ENCODE data around the gene ELFN2.

ELFN2 gene

GRCh38 chr22:37421468-37421877, 5.8 kb downstream of the ELFN2 start:
- no peak for TF ChIP-seq TAF1 (IDR thresholded peaks at IDR 0.05; ENCODE audit: borderline replicate concordance, insufficient read depth, low read length)

- TF ChIP-seq FOXP2 (optimal IDR thresholded peaks at IDR 0.05; ENCODE audit: borderline replicate concordance, extremely low read depth, extremely low read length, insufficient read depth) (no peak), TAF1 (IDR thresholded peaks at IDR 0.05; ENCODE audit: borderline replicate concordance, insufficient read depth, low read length) (no peak), SIN3A (IDR thresholded peaks at IDR 0.05; ENCODE audit: borderline replicate concordance, insufficient read depth, low read length) (no peak), POLR2AphosphoS5 (IDR thresholded peaks at IDR 0.05; ENCODE audit: low read depth, low read length) (no peak)
- TF ChIP-seq, protein P1, sequence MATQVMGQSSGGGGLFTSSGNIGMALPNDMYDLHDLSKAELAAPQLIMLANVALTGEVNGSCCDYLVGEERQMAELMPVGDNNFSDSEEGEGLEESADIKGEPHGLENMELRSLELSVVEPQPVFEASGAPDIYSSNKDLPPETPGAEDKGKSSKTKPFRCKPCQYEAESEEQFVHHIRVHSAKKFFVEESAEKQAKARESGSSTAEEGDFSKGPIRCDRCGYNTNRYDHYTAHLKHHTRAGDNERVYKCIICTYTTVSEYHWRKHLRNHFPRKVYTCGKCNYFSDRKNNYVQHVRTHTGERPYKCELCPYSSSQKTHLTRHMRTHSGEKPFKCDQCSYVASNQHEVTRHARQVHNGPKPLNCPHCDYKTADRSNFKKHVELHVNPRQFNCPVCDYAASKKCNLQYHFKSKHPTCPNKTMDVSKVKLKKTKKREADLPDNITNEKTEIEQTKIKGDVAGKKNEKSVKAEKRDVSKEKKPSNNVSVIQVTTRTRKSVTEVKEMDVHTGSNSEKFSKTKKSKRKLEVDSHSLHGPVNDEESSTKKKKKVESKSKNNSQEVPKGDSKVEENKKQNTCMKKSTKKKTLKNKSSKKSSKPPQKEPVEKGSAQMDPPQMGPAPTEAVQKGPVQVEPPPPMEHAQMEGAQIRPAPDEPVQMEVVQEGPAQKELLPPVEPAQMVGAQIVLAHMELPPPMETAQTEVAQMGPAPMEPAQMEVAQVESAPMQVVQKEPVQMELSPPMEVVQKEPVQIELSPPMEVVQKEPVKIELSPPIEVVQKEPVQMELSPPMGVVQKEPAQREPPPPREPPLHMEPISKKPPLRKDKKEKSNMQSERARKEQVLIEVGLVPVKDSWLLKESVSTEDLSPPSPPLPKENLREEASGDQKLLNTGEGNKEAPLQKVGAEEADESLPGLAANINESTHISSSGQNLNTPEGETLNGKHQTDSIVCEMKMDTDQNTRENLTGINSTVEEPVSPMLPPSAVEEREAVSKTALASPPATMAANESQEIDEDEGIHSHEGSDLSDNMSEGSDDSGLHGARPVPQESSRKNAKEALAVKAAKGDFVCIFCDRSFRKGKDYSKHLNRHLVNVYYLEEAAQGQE (IDR thresholded peaks at IDR 0.05; ENCODE audit: insufficient read depth in 1 of 2, low read depth in 2 of 2, low read length in 2 of 2) = no peak
These were observed 6.4 kb downstream of the ELFN2 start for GRCh38 chr22:37420686-37421467.

DNA sequence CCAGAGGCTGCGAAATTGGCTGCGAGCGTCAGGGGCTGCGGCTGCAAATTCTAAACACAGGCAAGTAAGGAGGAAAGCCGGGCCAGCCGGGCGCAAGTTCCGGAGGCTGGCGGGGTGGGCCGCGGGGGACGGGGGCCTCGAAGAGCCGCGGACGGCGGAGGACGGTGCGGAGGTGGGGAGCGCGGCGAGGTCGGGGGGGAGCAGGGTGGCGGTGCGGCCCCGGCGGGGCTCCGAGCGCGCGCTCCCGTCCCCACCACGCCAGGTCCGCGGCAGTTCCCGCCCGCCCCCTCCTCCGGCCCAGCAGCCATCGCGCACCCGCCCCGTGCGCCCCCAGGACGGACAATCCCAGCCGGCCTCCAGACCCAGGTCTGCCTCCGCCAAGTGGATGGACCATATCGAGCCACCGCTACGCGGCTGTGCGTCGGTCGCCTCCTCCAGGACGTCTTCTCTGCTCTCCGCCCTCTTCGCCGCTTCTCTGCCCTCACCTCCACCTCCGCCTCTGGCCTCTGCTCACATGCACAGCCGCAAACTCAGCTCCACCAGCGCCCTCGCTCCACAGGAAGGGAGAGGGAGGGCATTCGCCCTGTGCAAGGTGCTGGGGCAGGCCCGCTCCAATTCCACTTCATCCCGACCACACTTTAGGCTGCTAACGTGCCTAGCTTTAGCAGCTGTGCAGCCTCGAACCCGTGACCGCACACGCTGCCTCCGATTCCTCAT, 7.2 kb downstream of the ELFN2 start:
- TF ChIP-seq FOXP2 (optimal IDR thresholded peaks at IDR 0.05; ENCODE audit: borderline replicate concordance, extremely low read depth, extremely low read length, insufficient read depth) (no peak), TAF1 (IDR thresholded peaks at IDR 0.05; ENCODE audit: borderline replicate concordance, insufficient read depth, low read length) (no peak), POLR2AphosphoS5 (IDR thresholded peaks at IDR 0.05; ENCODE audit: low read depth, low read length) (no peak), SIN3A (IDR thresholded peaks at IDR 0.05; ENCODE audit: borderline replicate concordance, insufficient read depth, low read length) (no peak)
- TF ChIP-seq, protein P1 (IDR thresholded peaks at IDR 0.05; ENCODE audit: insufficient read depth in 1 of 2, low read depth in 2 of 2, low read length in 2 of 2) = no peak

DNA sequence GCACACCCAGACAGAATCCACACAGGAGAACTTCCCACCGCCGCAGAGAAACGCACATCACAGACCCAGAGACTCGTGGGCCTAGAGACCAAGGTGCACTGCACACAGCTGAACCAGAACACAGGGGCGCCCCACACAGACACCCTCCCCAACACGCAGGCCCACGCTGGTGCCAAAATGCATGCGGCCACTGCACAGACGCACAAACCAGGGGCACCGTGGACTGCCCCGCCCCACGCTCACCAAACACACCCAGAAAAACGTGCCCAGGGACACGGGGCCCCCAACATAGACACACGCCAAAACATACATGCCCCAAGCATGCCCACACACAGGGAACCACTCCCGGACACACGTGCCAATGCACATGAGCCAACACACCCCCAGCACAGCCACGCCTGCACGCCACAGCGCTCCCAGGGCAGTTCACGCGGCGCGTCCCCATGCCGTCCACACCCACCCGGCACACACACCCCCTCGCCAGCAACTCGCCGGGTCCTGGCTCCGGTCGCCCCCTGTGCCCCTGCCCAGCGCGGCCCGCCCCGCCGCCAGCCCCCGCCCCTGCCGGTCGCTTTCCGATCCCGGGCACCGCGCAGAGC, 7.8 kb downstream of the ELFN2 start:
- TF ChIP-seq, protein P1 (IDR thresholded peaks at IDR 0.05; ENCODE audit: insufficient read depth in 1 of 2, low read depth in 2 of 2, low read length in 2 of 2) = no peak
- TF ChIP-seq FOXP2 (optimal IDR thresholded peaks at IDR 0.05; ENCODE audit: borderline replicate concordance, extremely low read depth, extremely low read length, insufficient read depth) = no peak
- TF ChIP-seq SIN3A (IDR thresholded peaks at IDR 0.05; ENCODE audit: borderline replicate concordance, insufficient read depth, low read length) = no peak
- TF ChIP-seq TAF1 (IDR thresholded peaks at IDR 0.05; ENCODE audit: borderline replicate concordance, insufficient read depth, low read length) = no peak
- no peak for TF ChIP-seq POLR2AphosphoS5 (IDR thresholded peaks at IDR 0.05; ENCODE audit: low read depth, low read length)

DNA sequence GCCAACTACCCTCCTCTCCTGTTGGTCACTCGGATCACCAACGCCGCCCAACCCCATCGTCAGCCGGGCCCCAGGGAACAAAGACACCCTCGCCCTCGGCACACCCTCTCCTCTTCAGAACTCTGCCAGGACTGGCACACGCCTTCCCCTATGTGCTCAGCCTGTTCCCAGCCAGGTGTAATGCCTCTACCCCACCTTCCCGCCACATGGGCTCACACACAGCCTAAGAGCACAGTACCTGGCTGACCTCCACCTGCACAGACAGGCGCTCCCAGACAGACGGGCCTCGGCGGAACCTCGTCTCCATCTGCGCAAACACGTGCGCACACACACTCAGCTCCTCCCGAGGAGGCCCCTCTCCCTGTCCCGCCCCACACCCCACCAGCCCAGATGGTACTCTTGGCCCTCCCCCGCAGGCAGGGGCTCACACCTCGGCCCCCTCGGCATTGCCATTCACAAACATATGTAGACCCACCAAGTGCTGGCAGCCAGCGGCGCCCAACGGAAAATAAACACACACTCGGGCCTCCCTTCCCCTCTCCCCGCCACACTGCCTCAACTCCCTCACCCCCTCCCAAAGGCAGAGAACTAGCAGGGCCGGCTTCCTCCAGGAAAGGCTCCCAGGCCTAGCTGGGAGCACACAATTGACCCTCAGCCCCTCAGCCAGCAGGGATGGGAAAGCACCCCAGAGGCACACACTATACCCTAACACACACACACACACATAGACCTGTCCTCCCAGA, 8.5 kb downstream of the ELFN2 start:
- TF ChIP-seq SIN3A (IDR thresholded peaks at IDR 0.05; ENCODE audit: borderline replicate concordance, insufficient read depth, low read length) (no peak), TAF1 (IDR thresholded peaks at IDR 0.05; ENCODE audit: borderline replicate concordance, insufficient read depth, low read length) (no peak), FOXP2 (optimal IDR thresholded peaks at IDR 0.05; ENCODE audit: borderline replicate concordance, extremely low read depth, extremely low read length, insufficient read depth) (no peak)

All from PFSK-1 (cell line).